ENCODE data around the gene FAM107B. TPM values are rescaled to one million over a fixed set of nuclear protein-coding genes. Genes with fewer than 3 reads are reported as not detected.

Gene FAM107B
- total RNA-seq, 1 experiment from 2014 or later = 41.6 TPM

GRCh38 chr10:14539176-14539575, 235.5 kb downstream of the FAM107B start:
- no peak for ATAC-seq
- H3K27me3 ChIP-seq (ENCODE audit: insufficient read depth, low read length) = no peaks in the 10 kb centered on the region
- no peak for DNase-seq (ENCODE audit: low read depth, low spot score)
- no peaks in the 10 kb centered on the region for H3K9me3 ChIP-seq (ENCODE audit: control insufficient read depth in 1 of 2, insufficient read depth in 1 of 2, low read depth in 1 of 2, low read length in 2 of 2)
- ChIA-PET POLR2A (no interaction called here), RAD21 (ENCODE audit: low non-redundant PET in 1 of 2, low total read pairs in 2 of 2, uncharacterized antibody in 2 of 2, unreplicated experiment in 2 of 2) (no interaction called here), CTCF (interaction anchor here (1.1 kb wide), 1 partner anchor 298 kb away, joined by 3 read pairs; the partner anchor contains the start of genes CDNF, HSPA14 and MSANTD7)
- H3K9ac ChIP-seq (ENCODE audit: low read length) = no peak overlapping the region
- H4K20me1 ChIP-seq (ENCODE audit: insufficient read depth) = no peaks in the 10 kb centered on the region
- TF ChIP-seq POLR2AphosphoS5 (IDR thresholded peaks at IDR 0.05; ENCODE audit: low read depth, low read length) (no peak), POLR2A (IDR thresholded peaks at IDR 0.05; ENCODE audit: borderline replicate concordance, extremely low read depth, insufficient read depth, insufficient read length) (no peak), ZBTB33 (IDR thresholded peaks at IDR 0.05; ENCODE audit: extremely low read depth, insufficient replicate concordance, low read length) (no peak), YY1 (IDR thresholded peaks at IDR 0.05; ENCODE audit: extremely low read depth, insufficient replicate concordance, low read depth, low read length) (no peak), EZH2phosphoT487 (IDR thresholded peaks at IDR 0.05; ENCODE audit: borderline replicate concordance) (no peak), EZH2 (IDR thresholded peaks at IDR 0.05) (no peak), MAX (IDR thresholded peaks at IDR 0.05) (no peak), SIN3A (IDR thresholded peaks at IDR 0.05; ENCODE audit: low read depth) (no peak), JUND (IDR thresholded peaks at IDR 0.05) (no peak), ELF1 (IDR thresholded peaks at IDR 0.05; ENCODE audit: borderline replicate concordance, low read depth) (no peak), RAD21 (IDR thresholded peaks at IDR 0.05; ENCODE audit: low read depth) (no peak), SRF (IDR thresholded peaks at IDR 0.05; ENCODE audit: low read depth) (no peak), TCF7L2 (IDR thresholded peaks at IDR 0.05; ENCODE audit: borderline replicate concordance, extremely low read depth, insufficient read depth, insufficient read length) (no peak)
- TF ChIP-seq, protein P1, sequence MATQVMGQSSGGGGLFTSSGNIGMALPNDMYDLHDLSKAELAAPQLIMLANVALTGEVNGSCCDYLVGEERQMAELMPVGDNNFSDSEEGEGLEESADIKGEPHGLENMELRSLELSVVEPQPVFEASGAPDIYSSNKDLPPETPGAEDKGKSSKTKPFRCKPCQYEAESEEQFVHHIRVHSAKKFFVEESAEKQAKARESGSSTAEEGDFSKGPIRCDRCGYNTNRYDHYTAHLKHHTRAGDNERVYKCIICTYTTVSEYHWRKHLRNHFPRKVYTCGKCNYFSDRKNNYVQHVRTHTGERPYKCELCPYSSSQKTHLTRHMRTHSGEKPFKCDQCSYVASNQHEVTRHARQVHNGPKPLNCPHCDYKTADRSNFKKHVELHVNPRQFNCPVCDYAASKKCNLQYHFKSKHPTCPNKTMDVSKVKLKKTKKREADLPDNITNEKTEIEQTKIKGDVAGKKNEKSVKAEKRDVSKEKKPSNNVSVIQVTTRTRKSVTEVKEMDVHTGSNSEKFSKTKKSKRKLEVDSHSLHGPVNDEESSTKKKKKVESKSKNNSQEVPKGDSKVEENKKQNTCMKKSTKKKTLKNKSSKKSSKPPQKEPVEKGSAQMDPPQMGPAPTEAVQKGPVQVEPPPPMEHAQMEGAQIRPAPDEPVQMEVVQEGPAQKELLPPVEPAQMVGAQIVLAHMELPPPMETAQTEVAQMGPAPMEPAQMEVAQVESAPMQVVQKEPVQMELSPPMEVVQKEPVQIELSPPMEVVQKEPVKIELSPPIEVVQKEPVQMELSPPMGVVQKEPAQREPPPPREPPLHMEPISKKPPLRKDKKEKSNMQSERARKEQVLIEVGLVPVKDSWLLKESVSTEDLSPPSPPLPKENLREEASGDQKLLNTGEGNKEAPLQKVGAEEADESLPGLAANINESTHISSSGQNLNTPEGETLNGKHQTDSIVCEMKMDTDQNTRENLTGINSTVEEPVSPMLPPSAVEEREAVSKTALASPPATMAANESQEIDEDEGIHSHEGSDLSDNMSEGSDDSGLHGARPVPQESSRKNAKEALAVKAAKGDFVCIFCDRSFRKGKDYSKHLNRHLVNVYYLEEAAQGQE (IDR thresholded peaks at IDR 0.05; ENCODE audit: low read depth) = no peak
- TF ChIP-seq, protein P2, sequence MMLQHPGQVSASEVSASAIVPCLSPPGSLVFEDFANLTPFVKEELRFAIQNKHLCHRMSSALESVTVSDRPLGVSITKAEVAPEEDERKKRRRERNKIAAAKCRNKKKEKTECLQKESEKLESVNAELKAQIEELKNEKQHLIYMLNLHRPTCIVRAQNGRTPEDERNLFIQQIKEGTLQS (IDR thresholded peaks at IDR 0.05) = no peak
- TF ChIP-seq, protein P3, sequence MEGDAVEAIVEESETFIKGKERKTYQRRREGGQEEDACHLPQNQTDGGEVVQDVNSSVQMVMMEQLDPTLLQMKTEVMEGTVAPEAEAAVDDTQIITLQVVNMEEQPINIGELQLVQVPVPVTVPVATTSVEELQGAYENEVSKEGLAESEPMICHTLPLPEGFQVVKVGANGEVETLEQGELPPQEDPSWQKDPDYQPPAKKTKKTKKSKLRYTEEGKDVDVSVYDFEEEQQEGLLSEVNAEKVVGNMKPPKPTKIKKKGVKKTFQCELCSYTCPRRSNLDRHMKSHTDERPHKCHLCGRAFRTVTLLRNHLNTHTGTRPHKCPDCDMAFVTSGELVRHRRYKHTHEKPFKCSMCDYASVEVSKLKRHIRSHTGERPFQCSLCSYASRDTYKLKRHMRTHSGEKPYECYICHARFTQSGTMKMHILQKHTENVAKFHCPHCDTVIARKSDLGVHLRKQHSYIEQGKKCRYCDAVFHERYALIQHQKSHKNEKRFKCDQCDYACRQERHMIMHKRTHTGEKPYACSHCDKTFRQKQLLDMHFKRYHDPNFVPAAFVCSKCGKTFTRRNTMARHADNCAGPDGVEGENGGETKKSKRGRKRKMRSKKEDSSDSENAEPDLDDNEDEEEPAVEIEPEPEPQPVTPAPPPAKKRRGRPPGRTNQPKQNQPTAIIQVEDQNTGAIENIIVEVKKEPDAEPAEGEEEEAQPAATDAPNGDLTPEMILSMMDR (IDR thresholded peaks at IDR 0.05 in 2 of 3, conservative IDR thresholded peaks at IDR 0.05 in 1 of 3; ENCODE audit: borderline replicate concordance in 1 of 3, insufficient read depth in 1 of 3, low read depth in 2 of 3, low read length in 2 of 3) = no peak
- no peak overlapping the region for H3K4me3 ChIP-seq (replicated peaks in 1 of 2; ENCODE audit: low read depth in 1 of 2, low read length in 2 of 2)
- no peaks in the 10 kb centered on the region for H3K79me2 ChIP-seq (ENCODE audit: insufficient read depth, low read length)
- intact Hi-C loops (cut with micrococcal nuclease) = no loop called here
- BruUV-seq (replicated peaks) = no TSS peak
- H3K4me2 ChIP-seq (ENCODE audit: low read length) = no peak overlapping the region
- no peaks in the 10 kb centered on the region for H3K9me2 ChIP-seq (ENCODE audit: insufficient read depth)
- no peaks in the 10 kb centered on the region for H3K36me3 ChIP-seq (ENCODE audit: control insufficient read depth in 1 of 2, insufficient read depth in 2 of 2, low read length in 2 of 2)
- no peak overlapping the region for H2AFZ ChIP-seq (ENCODE audit: low read depth, low read length, poor library complexity, severe bottlenecking)
- H3K4me1 ChIP-seq (ENCODE audit: control insufficient read depth in 1 of 2, insufficient read depth in 2 of 2, low read length in 2 of 2) = peaks cover 0 to 2% of the 10 kb centered on the region in 2 experiments; a peak in 1 of 4 replicates
- no peak overlapping the region for H3K27ac ChIP-seq (ENCODE audit: low read depth, low read length)
